Spinal cord (tissue), 10 donors: ENCODE results near the gene ATPAF1. TPM values are rescaled to one million over a fixed set of nuclear protein-coding genes. Genes with fewer than 3 reads are reported as not detected.
A peak's percentile ranks its signal among the peaks of the same experiment; 100 is the strongest.

Source experiments
- DNase-seq, 6 donors: peaks; one replicate each; pipeline versions ENCODE4 v3.0.0 to v3.0.0-alpha.2; 2013 to 2015; ENCODE audit warnings: low spot score in 6 of 6, low read depth in 4 of 6
- H3K27ac ChIP-seq: one replicate; pipeline ENCODE4 v1.5.1; 2013; ENCODE audit warnings: low read depth, low read length, control low read depth
- H3K27me3 ChIP-seq: one replicate; pipeline ENCODE4 v1.6.1; 2013; ENCODE audit warnings: low read length; ENCODE audit not compliant: control insufficient read depth, insufficient read depth
- H3K36me3 ChIP-seq: one replicate; pipeline ENCODE4 v1.6.1; 2013; ENCODE audit warnings: low read length; ENCODE audit not compliant: control insufficient read depth, insufficient read depth
- H3K4me1 ChIP-seq: one replicate; pipeline ENCODE4 v1.6.1; 2013; ENCODE audit warnings: low read length; ENCODE audit not compliant: control insufficient read depth, insufficient read depth
- H3K4me3 ChIP-seq: one replicate; pipeline ENCODE4 v1.5.1; 2013; ENCODE audit warnings: low read depth, low read length, control low read depth
- H3K9me3 ChIP-seq: one replicate; pipeline ENCODE4 v1.6.1; 2013; ENCODE audit warnings: low read length; ENCODE audit not compliant: control insufficient read depth, insufficient read depth
- WGBS: methylation state at CpG from one replicate; pipeline ENCODE4 v1.1.5; 2013; ENCODE audit warnings: missing lambda C conversion rate; ENCODE audit not compliant: insufficient coverage; 5-methylcytosine and 5-hydroxymethylcytosine counted together
- polyA plus RNA-seq, 2 donors: library from polyadenylated mRNA; unstranded; fragments of 120-200 nt; gene quantifications; one replicate each; pipeline ENCODE4 v1.2.1, GENCODE V29; 2013; ENCODE audit not compliant: insufficient read length in 2 of 2
- total RNA-seq, 2 donors: library from RNA; depleted of rRNA in 1 of 2; stranded (reverse); fragments of 120-200 nt in 1 of 2; fragments of >200 nt in 1 of 2; gene quantifications; one replicate each; pipeline versions ENCODE4 v1.2.3 to v1.2.4, GENCODE V29; 2013 to 2014
- donor health status: healthy.

The ATPAF1 gene
- total and polyA plus RNA-seq, 4 donors = 59.7 to 92.4 (median 80.4) TPM

DNA sequence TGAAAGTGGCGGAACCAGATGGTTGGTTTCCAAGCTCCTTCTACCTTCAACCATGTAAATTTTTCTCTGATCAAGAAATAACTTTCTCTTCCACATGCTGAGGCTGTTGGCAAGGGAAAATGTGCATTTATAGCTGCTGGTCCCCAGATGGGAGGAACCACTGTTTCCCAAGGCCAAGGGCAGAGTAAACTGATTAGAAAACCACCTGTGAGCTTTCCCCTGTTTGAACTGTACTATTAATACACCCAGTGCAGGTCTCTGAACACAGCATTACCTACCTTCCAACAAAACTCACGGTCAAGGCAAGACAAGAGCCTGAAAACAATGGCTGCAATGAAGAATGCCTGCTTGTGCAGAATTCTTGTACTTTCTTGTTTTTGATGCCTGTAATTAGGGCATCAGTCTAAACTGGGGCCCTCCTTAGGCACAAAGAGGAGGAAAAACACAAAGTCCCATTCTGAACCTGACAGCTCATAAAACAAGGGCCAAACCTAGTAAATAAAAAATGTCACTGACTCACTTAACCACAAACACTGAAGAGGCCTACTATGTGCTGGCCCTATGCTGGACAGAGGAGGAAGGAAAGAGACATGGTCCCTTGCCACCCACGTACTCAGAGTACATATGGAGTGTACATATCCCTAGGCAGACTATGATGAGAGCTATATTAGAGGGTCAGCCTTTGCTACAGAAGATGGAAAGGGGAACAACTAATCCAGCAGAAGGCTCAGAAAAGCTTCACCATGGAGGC is 66.7 kb downstream of the ATPAF1 start:
- Histone ChIP-seq H3K4me1 (peaks cover 10% of the 10 kb centered on the region), H3K9me3 (no peaks in the 10 kb centered on the region), H3K27ac (no peak overlapping the region)

DNA sequence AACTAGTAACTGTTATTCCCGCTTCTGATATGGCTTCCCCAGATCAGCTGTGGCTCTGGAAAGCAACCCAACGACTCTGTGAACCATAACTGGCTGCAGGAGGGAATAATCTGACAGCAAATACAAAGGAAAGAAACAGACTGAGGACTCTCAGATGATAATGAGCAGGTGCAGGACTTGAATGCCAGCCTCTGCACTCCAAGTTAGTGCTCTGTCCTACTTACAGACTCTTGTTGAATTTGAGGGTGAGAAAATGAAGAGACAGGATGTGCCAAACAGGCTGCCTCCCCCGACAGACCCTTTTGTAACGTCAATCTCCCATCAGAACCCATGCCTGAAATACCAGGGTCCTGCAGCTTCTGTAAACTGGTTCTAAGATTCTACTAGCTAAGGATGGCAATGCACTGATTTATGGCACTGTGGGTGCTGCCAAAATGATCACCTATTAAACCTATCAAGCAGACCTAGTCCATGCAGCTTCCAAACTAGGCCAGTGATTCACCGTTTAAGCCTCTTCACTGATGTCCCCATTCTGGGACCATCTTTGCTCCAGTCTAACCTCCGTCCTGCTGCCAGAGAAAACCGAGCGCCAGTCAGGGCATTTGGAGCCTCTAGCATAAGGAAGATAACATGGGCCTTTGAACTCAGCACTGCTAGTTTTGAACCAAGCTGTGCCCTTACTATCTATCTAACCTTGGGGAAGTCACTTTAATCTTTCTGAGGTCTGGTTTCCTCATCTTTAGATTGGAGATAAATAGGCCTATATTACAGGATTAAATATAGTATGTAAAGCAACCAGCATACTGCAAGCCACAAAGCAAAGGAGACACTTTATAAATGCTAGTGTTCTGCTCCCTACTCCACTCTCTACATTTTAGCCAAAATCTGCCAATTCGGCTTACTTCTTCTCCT is 68.8 kb downstream of the ATPAF1 start:
- Histone ChIP-seq H3K27ac (no peak overlapping the region), H3K4me1 (peaks cover 10% of the 10 kb centered on the region)
- WGBS = 75% methylated on average over 6 of the region's 9 CpGs

More for the DNA sequence above, 66.7 kb downstream of the ATPAF1 start:
- no peak overlapping the region for H3K4me3 ChIP-seq
- no peaks in the 10 kb centered on the region for H3K36me3 ChIP-seq
- WGBS = no CpG with 5 or more reads among the region's 3 CpGs
- DNase-seq = no peak
- H3K27me3 ChIP-seq = no peaks in the 10 kb centered on the region

DNA sequence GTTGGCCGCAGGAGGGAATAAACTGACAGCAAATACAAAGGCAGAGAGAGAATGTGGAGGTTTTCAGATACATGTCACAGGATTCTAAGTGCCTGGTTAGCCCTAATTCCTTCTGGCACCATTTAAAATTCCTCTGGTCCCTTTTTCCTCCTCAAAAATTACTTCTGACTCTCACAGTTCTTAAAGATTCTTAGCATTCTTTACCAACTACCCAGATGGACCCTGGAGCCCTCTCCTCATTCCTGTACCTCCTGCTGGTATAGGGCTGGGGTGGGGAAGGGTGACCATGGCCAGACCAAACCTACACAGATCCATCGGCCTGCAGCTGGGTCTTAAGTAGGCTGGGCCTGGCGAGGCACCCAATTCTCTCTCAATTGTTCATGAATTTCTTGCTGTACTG is 71.3 kb downstream of the ATPAF1 start:
- Histone ChIP-seq H3K4me1 (no peaks in the 10 kb centered on the region), H3K9me3 (no peaks in the 10 kb centered on the region), H3K27ac (no peak overlapping the region), H3K27me3 (no peaks in the 10 kb centered on the region), H3K36me3 (peaks cover 19% of the 10 kb centered on the region), H3K4me3 (no peak overlapping the region)
- no peak for DNase-seq
- WGBS = no CpG with 5 or more reads among the region's 3 CpGs

More for the DNA sequence above, 68.8 kb downstream of the ATPAF1 start:
- H3K27me3 ChIP-seq = no peaks in the 10 kb centered on the region
- H3K4me3 ChIP-seq = no peak overlapping the region
- no peak for DNase-seq
- no peaks in the 10 kb centered on the region for H3K9me3 ChIP-seq
- no peaks in the 10 kb centered on the region for H3K36me3 ChIP-seq

DNA sequence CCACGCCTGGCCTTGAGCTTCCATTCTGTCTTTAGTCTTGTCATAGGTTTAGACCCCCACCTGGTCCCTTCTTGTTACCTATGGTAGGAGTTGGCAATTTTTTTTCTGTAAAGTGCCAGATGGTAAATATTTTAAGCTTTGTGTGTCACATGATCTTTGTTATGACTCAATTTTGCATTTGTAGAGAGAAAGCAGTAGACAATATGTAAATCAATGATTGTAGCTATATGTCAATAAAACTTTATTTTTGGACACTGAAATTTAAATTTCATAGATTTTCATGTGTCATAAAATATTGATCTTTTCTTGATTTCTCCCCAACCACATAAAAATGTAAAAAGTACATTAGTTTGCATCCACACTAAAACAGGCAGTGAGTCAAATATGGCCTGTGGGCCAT is 72.1 kb downstream of the ATPAF1 start:
- Histone ChIP-seq H3K9me3 (no peaks in the 10 kb centered on the region), H3K27ac (no peak overlapping the region), H3K36me3 (peaks cover 27% of the 10 kb centered on the region), H3K4me3 (no peak overlapping the region), H3K27me3 (no peaks in the 10 kb centered on the region), H3K4me1 (no peaks in the 10 kb centered on the region)
- WGBS = 100% methylated on average over 1 of the region's 1 CpG
- DNase-seq = no peak

DNA sequence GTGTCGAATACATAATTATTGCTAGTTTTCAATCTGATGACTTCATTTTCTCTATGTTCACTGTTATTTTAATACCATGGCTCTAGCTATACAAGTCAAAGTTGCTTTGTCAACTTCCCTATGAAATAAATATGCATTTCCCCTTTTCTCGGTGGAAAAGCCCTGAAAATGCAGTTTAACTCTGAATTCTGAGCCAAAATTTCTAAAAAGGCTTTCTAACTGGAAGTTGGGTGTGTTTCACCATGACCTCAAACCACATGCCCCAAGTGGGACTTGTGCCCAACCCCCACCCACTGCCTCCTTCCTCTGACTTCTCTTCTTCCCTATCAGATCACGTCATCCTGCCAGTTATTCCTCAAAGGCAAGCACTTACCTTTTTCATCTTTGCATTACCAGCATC is 73.0 kb downstream of the ATPAF1 start:
- no peaks in the 10 kb centered on the region for H3K9me3 ChIP-seq
- no peak overlapping the region for H3K4me3 ChIP-seq
- H3K36me3 ChIP-seq = peaks cover 29% of the 10 kb centered on the region
- H3K4me1 ChIP-seq = no peaks in the 10 kb centered on the region
- no peaks in the 10 kb centered on the region for H3K27me3 ChIP-seq
- no peak overlapping the region for H3K27ac ChIP-seq
- DNase-seq = peak in 1 of 6 donors; percentile 26
- 90% methylated on average over 2 of the region's 3 CpGs for WGBS

DNA sequence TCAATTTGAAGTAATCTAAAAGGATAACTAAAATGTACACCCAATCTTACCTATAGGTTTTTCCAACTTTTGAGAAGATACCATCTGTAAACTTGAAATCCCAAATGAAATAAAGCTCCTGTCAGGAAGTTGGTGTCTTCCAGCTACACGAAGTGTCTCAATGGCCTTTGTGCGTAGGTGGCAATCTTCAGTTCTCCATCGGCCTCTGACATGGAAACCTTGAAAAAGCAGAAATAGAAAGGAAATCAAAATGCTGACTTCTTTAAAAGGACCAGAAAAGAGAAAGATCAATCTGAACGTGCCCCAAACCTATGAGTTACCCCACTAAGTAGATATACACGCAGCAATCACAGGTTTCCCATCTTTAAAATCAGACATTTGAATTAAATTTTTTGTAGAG is 74.1 kb downstream of the ATPAF1 start:
- no peaks in the 10 kb centered on the region for H3K27me3 ChIP-seq

DNA sequence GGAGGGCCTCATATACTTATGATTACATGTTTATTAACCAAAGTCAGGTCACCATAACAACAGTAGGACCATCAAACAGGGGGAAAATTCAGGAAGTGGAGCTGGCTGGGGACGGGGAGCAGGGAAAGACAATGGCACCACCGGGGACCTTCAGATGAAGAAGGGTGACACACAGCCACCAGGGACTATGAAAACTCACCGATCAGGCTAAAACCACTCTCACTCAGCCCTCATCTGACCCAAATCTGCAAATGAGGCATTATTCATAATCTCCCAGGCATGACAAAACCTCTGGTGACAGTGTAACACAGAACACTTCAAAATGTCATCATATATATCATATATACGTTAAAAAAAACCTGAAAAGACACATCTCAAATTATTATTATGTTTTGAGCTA is 75.3 kb downstream of the ATPAF1 start:
- Histone ChIP-seq H3K4me3 (no peak overlapping the region), H3K27ac (no peak overlapping the region), H3K9me3 (no peaks in the 10 kb centered on the region), H3K36me3 (peaks cover 36% of the 10 kb centered on the region), H3K4me1 (no peaks in the 10 kb centered on the region), H3K27me3 (no peaks in the 10 kb centered on the region)
- 88% methylated on average over 4 of the region's 4 CpGs for WGBS
- no peak for DNase-seq

More for the DNA sequence above, 74.1 kb downstream of the ATPAF1 start:
- 92% methylated on average over 2 of the region's 5 CpGs for WGBS
- Histone ChIP-seq H3K36me3 (peaks cover 35% of the 10 kb centered on the region), H3K4me1 (no peaks in the 10 kb centered on the region), H3K9me3 (no peaks in the 10 kb centered on the region), H3K27ac (no peak overlapping the region), H3K4me3 (no peak overlapping the region)
- DNase-seq = no peak

DNA sequence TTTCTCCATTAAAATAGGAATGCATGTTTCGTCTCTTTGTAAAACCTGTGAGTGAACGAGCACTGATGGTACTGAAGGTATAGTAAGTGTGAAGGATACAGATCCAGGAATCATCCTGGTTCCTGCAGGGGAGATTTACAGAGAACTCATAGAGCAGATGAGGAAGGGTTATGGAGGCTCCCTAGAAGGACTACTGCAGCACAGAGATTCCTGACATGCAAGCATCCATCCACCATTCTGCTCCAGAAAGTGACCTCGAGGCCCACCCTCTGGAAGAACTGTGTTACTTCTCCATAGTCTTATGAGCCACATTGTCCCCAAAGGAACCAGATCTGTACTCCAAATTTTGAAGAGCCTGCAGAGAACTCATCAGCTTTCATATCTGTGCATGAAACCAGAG is 78.6 kb downstream of the ATPAF1 start:
- Histone ChIP-seq H3K9me3 (no peaks in the 10 kb centered on the region), H3K27me3 (no peaks in the 10 kb centered on the region), H3K4me1 (peaks cover 14% of the 10 kb centered on the region), H3K4me3 (no peak overlapping the region), H3K27ac (no peak overlapping the region), H3K36me3 (peaks cover 39% of the 10 kb centered on the region)
- whole genome bisulfite sequencing = 91% methylated on average over 3 of the region's 3 CpGs
- DNase-seq = no peak

DNA sequence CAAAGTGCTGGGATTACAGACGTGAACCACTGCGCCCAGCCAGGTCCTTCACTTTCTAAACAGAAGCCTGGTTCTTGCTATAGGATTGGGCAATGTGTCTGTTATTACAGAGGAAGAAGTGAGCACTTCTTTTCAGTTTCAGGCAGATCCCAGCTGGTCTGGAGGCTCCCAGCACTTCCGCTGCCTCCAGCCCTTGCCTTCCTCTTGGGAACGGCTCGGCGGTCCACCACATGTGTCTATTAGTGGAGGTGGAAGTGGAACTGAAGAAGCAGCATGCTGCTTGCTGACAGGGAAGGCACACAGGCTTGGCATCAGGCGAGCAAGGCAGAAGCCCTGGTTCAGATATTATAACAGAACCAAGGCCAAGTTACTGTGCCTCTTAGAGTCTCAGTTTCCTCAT is 81.1 kb downstream of the ATPAF1 start:
- no peaks in the 10 kb centered on the region for H3K9me3 ChIP-seq
- WGBS = 94% methylated on average over 5 of the region's 7 CpGs
- DNase-seq = no peak
- H3K27ac ChIP-seq = no peak overlapping the region
- H3K4me3 ChIP-seq = no peak overlapping the region
- H3K27me3 ChIP-seq = no peaks in the 10 kb centered on the region
- peaks cover 27% of the 10 kb centered on the region for H3K36me3 ChIP-seq
- peaks cover 15% of the 10 kb centered on the region for H3K4me1 ChIP-seq
